Esophagus muscularis mucosa (tissue), 4 donors: ENCODE measurements around the gene ADCY3. TPM values are rescaled to one million over a fixed set of nuclear protein-coding genes. Genes with fewer than 3 reads are reported as not detected.

Experiments used
- DNase-seq: peaks from one replicate; pipeline ENCODE4 v3.0.0-alpha.2; 2017; ENCODE audit errors: extremely low spot score
- H3K27ac ChIP-seq, 4 donors: fragments of 200-600 bp; sonication (generic); replicated peaks in 1 of 4; 1 replicate in 3 of 4; 2 replicates in 1 of 4; pipeline ENCODE4 v1.5.1; 2016 to 2019; ENCODE audit warnings: mild to moderate bottlenecking in 1 of 4
- H3K27me3 ChIP-seq, 4 donors: fragments of 200-600 bp; sonication (generic); one replicate each; pipeline versions ENCODE4 v1.5.1 to v1.6.0; 2016 to 2019
- H3K36me3 ChIP-seq, 4 donors: fragments of 200-600 bp; sonication (generic); one replicate each; pipeline ENCODE4 v1.5.1; 2016 to 2019
- H3K4me1 ChIP-seq, 4 donors: fragments of 200-600 bp; sonication (generic); one replicate each; pipeline ENCODE4 v1.5.1; 2016 to 2019
- H3K4me3 ChIP-seq, 4 donors: fragments of 200-600 bp; sonication (generic); 1 replicate in 2 of 4; 2 replicates in 2 of 4; pipeline ENCODE4 v1.5.1; 2016 to 2019; ENCODE audit warnings: mild to moderate bottlenecking in 4 of 4, moderate library complexity in 1 of 4
- H3K9me3 ChIP-seq, 4 donors: fragments of 200-600 bp; sonication (generic); 1 replicate in 3 of 4; 2 replicates in 1 of 4; pipeline ENCODE4 v1.5.1; 2016 to 2019
- CTCF ChIP-seq, 3 experiments: fragments of 200-600 bp in 2 of 3; fragments of 450-650 bp in 1 of 3; sonication (generic) in 2 of 3; IDR thresholded peaks; one replicate each; pipeline ENCODE4 v1.5.1; 2017 to 2019; ENCODE audit warnings: antibody characterized with exemption in 3 of 3, mild to moderate bottlenecking in 2 of 3, moderate library complexity in 1 of 3
- EP300 ChIP-seq: sonication (generic); formaldehyde crosslinking; IDR thresholded peaks from one replicate; pipeline ENCODE4 v1.6.1; 2017; ENCODE audit warnings: antibody characterized with exemption
- POLR2A ChIP-seq: fragments of 450-650 bp; IDR thresholded peaks from one replicate; pipeline ENCODE4 v1.6.1; 2017; ENCODE audit warnings: antibody characterized with exemption, moderate library complexity, mild to moderate bottlenecking, low read depth
- POLR2AphosphoS5 ChIP-seq, 2 donors: sonication (generic); formaldehyde crosslinking; IDR thresholded peaks; one replicate each; pipeline ENCODE4 v1.6.1; 2017; ENCODE audit warnings: antibody characterized with exemption in 2 of 2
- WGBS: methylation state at CpG from one replicate; pipeline ENCODE4 v1.1.5; 2018; 5-methylcytosine and 5-hydroxymethylcytosine counted together
- intact Hi-C: fragments of 100-400 bp; cut with DNase I; formaldehyde crosslinking; loops from one replicate; pipeline ENCODE4 v1.15.1; 2023
- total RNA-seq, 4 donors: library from RNA; depleted of rRNA; stranded (reverse); fragments of >200 nt; gene quantifications; one replicate each; pipeline versions ENCODE4 v1.1.0 to v1.2.1, GENCODE V29; 2016

ADCY3 gene
- total RNA-seq, 4 donors from 2014 or later = 21.2 to 70.6 (median 53.8) TPM

- intact Hi-C loops = no loop called here
- no peak for DNase-seq
- H3K27ac ChIP-seq = peak overlapping the region; percentile 34 to 67 (median 60)
- no peaks in the 10 kb centered on the region for H3K9me3 ChIP-seq
- H3K4me1 ChIP-seq = peaks cover 22 to 53% (median 34%) of the 10 kb centered on the region in 4 donors
- no peaks in the 10 kb centered on the region for H3K27me3 ChIP-seq
- TF ChIP-seq EP300 (no peak), POLR2AphosphoS5 (IDR thresholded peaks at IDR 0.05) (peak in 1 of 2 donors; percentile 21)
- no peak overlapping the region for H3K4me3 ChIP-seq
- peaks cover 0 to 4% (median 0%) of the 10 kb centered on the region in 4 donors for H3K36me3 ChIP-seq
- 87% methylated on average over 5 of the region's 9 CpGs for WGBS
These were observed 46.0 kb downstream of the ADCY3 start for GRCh38 chr2:24874035-24874434.

GRCh38 chr2:24873619-24874018 lies 46.4 kb downstream of the ADCY3 start:
- peak overlapping the region; percentile 48 to 67 (median 62) for H3K27ac ChIP-seq
- WGBS = 81% methylated on average over 8 of the region's 8 CpGs
- no peak for DNase-seq
- peaks cover 22 to 49% (median 34%) of the 10 kb centered on the region in 4 donors for H3K4me1 ChIP-seq
- peaks cover 0 to 4% (median 0%) of the 10 kb centered on the region in 4 donors for H3K36me3 ChIP-seq
- no peak overlapping the region for H3K4me3 ChIP-seq
- no peaks in the 10 kb centered on the region for H3K9me3 ChIP-seq
- intact Hi-C loops = no loop called here
- no peaks in the 10 kb centered on the region for H3K27me3 ChIP-seq
- TF ChIP-seq CTCF (IDR thresholded peaks at IDR 0.05) (no peak), POLR2A (no peak), EP300 (peak; percentile 32), POLR2AphosphoS5 (IDR thresholded peaks at IDR 0.05) (peak; percentile 25 to 36)

GRCh38 chr2:24872344-24873115 lies 47.5 kb downstream of the ADCY3 start:
- TF ChIP-seq CTCF (IDR thresholded peaks at IDR 0.05) (no peak), POLR2AphosphoS5 (IDR thresholded peaks at IDR 0.05) (no peak), EP300 (no peak), POLR2A (no peak)
- peak overlapping the region; percentile 48 to 67 (median 62) for H3K27ac ChIP-seq
- 97% methylated on average over 14 of the region's 19 CpGs for WGBS
- DNase-seq = no peak
- no peak overlapping the region for H3K4me3 ChIP-seq
- no peaks in the 10 kb centered on the region for H3K9me3 ChIP-seq
- peaks cover 22 to 43% (median 34%) of the 10 kb centered on the region in 4 donors for H3K4me1 ChIP-seq
- H3K36me3 ChIP-seq = peaks cover 0 to 4% (median 0%) of the 10 kb centered on the region in 4 donors
- no peaks in the 10 kb centered on the region for H3K27me3 ChIP-seq
- intact Hi-C loops = no loop called here

- Histone ChIP-seq H3K27me3 (no peaks in the 10 kb centered on the region), H3K4me3 (no peak overlapping the region), H3K36me3 (peaks cover 0 to 4% (median 0%) of the 10 kb centered on the region in 4 donors), H3K4me1 (peaks cover 22 to 43% (median 34%) of the 10 kb centered on the region in 4 donors), H3K9me3 (no peaks in the 10 kb centered on the region), H3K27ac (peak overlapping the region; percentile 48 to 67 (median 62))
- WGBS = 71% methylated on average over 12 of the region's 12 CpGs
- intact Hi-C loops = no loop called here
- DNase-seq = no peak
- TF ChIP-seq POLR2AphosphoS5 (IDR thresholded peaks at IDR 0.05) = peak in 1 of 2 donors; percentile 12
- no peak for TF ChIP-seq CTCF (IDR thresholded peaks at IDR 0.05)
- TF ChIP-seq POLR2A = no peak
- TF ChIP-seq EP300 = no peak
These were observed 48.1 kb downstream of the ADCY3 start for GRCh38 chr2:24871852-24872333.

GRCh38 chr2:24870891-24871705 lies 48.9 kb downstream of the ADCY3 start:
- peak overlapping the region in 3 of 4 donors; percentile 10 to 65 (median 59) for H3K27ac ChIP-seq
- intact Hi-C loops = no loop called here
- WGBS = 93% methylated on average over 16 of the region's 16 CpGs

More at GRCh38 chr2:24870891-24871705, 48.9 kb downstream of the ADCY3 start:
- H3K9me3 ChIP-seq = no peaks in the 10 kb centered on the region
- TF ChIP-seq POLR2AphosphoS5 (IDR thresholded peaks at IDR 0.05) = no peak
- no peak for TF ChIP-seq EP300
- TF ChIP-seq POLR2A = no peak
- TF ChIP-seq CTCF (IDR thresholded peaks at IDR 0.05) = no peak
- H3K4me1 ChIP-seq = peaks cover 22 to 43% (median 34%) of the 10 kb centered on the region in 4 donors
- H3K27me3 ChIP-seq = no peaks in the 10 kb centered on the region
- no peak for DNase-seq
- no peak overlapping the region for H3K4me3 ChIP-seq
- peaks cover 0 to 4% (median 0%) of the 10 kb centered on the region in 4 donors for H3K36me3 ChIP-seq
